HG03097 (cell line): ENCODE results near the gene MAN1C1.

Source experiments
- ATAC-seq: cut with Tn5 transposase; IDR thresholded peaks from one replicate; pipeline ENCODE4 v1.9.1; 2021; ENCODE audit not compliant: unreplicated experiment, low FRiP score

The MAN1C1 gene

DNA sequence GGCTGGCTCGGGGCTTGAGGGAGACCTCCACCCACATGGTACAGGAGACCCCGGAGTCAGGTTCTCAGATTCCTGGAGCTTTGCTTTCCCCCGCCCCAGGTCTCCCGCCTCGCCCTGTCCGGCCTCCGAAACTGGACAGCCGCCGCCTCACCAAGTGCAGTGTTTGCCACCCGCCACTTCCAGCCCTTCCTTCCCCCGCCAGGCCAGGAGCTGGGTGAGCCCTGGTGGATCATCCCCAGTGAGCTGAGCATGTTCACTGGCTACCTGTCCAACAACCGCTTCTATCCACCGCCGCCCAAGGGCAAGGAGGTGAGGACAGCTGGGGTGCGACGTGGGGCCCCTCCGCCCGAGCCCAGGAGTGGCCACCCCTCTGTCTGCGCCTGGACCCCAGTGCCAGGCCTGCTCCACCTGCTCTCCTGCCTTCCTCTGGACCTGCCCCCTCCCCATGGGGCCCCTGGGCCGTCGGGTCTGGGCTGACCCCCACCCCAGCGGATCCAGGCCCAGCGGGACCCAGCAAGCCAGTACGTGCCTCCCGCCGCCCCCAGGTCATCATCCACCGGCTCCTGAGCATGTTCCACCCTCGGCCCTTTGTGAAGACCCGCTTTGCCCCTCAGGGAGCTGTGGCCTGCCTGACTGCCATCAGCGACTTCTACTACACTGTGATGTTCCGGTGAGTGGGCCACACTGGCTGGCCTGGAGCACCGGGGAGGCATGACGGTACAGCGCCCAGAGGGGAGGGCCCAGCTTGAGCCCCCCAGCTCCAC lies 192.1 kb downstream of the MAN1C1 start:
- ATAC-seq, result no peak

DNA sequence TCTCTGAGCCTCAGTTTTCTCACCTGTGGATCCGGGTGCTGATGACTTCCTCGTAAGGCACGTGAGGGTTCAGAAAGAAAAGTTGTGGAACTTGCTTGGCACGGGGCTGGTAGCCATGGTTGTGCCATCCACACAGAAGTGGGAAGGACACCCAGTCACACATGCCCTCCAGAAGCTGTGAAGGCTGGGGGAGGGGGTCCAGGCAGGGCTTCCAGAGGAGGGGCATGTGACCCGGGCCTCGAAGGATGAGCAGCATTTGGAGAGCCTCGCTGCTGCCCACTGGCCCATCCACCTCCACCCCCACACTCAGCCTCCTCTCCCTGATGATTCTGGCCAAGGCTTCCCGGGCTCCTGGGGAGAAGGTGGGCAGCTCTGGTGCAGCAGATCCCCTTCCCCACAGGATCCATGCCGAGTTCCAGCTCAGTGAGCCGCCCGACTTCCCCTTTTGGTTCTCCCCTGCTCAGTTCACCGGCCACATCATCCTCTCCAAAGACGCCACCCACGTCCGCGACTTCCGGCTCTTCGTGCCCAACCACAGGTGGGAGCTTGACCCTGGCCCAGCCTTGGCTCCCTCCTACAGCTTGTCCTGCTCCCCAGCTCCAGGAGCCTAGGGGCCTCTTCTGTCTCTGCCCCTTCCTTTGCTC lies 192.8 kb downstream of the MAN1C1 start:
- ATAC-seq, result no peak

DNA sequence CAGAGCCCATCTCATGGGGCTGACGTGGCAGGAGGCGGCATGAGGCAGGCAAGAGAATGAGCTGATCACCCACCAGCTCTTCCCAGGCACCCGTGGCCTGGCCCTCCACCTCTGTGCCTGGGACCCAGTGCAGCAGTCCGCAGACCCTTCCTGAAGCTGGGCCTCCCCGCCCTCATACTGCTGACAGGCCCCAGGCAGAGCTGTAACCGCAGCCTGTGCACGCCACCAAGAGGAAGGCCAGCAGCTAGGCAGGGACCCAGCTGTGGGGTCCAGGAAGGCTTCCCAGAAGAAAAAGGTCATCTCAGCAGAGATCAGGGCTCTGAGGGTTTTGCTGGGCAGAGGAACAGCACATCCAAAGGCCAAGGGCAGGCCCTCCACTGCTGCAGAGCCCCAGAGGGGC lies 193.3 kb downstream of the MAN1C1 start:
- ATAC-seq, result no peak

DNA sequence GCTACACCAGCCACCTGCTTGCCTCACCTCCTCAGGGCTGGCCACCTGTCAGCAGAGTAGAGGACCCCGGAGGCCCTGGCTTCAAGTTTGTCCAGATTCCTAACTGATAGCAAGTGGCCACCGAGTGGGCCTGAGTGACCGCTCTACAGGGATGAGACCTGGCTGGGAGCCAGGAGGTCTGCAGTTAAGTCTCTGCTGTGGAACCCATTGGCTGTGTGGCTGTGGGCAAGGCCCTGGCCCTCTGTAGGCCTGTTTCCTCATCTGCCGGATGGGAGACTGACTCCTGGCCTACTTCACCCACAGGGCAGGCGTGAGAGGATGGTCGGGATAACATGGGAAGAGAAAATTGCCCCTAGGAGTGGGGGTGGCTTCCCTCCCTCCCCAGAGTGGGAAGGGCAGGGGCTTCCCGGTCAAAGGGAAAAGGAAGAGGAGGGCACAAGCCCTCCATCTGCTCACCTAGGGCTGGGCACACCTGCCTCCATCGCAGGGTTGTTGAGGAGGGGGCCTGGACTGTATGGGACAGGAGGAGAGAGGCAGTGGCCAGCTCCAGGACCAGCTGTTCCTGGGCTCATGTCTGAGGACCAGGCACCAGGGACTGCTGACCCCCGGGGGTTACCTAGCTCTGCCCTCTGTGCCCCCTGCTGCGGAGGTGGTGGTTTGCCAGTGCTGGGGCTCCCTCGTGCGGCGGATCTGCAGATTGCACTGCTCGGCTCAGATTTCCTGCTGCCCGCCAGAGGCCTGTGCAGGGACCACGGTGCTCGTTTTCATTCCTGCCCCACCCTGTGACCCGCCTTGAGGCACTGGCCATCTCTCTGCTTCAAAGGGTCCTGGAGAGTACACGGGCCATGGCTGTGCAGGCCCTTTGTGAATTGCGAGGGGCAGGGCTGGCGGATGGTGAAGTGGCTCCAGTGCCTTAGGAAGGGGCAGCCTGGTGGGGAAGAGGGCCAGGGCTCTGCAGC lies 194.0 kb downstream of the MAN1C1 start:
- no peak for ATAC-seq

DNA sequence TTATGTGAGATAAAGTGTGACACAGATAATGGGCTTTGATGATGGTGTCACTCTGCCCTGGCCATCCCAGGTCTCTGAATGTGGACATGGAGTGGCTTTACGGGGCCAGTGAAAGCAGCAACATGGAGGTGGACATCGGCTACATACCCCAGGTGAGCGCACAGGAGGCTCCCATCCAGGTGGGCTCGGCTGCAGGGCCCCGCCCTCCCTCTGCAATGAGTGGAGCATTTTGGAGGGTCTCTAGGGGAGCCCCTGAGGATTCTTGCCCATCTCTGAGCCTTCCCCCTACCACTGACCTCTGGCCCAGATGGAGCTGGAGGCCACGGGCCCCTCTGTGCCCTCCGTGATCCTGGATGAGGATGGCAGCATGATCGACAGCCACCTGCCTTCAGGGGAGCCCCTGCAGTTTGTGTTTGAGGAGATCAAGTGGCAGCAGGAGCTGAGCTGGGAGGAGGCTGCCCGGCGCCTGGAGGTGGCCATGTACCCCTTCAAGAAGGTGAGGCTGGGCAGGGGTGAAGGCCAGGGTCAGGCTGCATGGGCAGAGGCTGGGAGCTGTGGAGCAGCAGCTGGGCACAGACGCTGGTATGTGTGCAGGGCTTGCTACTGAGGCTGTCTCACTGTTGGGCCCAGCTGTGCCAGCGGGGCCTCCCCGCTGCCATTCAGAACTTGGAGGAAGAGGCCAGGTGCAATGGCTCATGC lies 194.9 kb downstream of the MAN1C1 start:
- ATAC-seq, result no peak

DNA sequence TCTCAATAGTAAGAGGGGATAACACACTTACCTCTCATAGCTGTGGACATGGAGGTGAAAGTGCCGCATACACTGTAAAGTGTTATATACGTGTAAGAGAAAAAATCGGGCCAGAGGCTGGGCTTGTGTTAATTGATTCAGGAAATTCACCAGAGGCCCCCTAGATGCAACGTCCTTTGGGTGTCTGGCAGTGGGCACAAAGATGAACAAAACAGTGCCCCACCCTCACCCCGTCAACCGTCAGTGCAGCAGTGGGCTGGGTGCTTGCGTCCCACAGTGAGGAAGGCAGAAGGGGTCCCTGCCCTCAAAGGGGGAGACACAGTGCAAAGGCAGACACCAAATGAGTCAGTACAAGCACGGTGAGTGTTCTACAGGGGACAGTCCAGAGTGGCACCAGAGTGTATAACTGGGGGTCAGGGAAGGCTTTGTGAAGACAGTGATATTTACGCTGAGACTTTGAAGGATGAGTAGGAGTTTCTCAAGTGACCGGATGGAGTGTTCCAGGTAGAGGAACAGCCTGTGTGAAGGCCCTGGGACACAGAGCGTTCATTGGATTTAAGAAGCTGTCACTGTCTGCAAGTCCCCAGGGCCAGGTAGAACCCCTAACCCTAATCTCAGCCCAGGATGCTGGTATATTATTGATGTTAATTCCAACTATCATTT lies 196.6 kb downstream of the MAN1C1 start:
- no peak for ATAC-seq

DNA sequence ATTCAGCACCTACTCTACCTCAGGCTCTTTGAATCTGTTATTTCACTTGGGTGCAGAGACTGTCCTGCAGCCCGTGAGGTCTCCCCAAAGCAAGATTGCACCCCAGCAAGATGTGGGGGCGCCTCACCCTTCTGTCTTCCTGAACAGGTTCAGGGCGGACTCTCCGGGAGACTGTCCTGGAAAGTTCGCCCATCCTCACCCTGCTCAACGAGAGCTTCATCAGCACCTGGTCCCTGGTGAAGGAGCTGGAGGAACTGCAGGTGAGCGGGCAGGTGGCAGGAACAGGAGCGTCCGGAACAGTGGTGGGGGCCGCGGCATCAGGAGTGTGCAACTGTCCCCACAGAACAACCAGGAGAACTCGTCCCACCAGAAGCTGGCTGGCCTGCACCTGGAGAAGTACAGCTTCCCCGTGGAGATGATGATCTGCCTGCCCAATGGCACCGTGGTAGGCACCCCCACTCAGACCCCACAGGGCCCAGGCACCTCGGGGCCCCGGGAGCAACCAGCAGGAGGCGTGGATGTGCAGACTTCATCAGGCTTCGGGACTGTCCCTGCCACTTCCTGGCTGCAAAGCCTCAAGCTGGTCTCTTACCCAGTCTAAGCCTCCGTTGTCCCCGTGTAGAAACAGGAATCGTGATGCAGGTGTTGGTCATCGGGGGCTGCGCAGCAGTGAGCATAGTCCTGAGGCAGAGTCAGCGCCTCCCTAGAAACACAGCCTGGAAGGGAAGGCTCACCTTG lies 197.3 kb downstream of the MAN1C1 start:
- no peak for ATAC-seq

DNA sequence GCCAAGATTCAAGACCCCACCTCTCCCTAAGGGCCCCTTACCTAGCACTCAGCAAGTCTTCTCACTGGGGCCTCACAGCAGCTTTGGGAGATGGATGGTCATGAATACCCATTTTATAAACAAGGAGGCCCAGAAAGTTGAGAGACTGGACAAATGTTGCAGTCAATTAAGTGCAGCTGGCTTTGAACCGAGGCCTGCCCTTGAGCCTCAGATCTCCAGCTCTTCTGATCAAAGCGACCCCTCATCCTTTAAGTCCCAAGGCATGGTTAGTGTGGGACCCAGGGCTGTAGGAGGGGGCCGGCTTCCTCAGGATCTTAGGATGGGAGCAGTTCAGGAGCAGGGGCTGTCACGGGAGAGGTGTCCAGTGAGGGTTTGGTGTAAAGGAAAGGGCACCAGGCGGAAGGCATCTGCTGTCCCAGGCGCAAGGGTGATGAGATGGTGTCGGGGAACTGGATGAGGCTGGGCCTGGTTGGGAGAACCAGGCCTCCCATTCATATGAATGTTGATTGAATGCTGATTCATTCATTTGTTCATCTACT lies 198.0 kb downstream of the MAN1C1 start:
- ATAC-seq, result no peak

DNA sequence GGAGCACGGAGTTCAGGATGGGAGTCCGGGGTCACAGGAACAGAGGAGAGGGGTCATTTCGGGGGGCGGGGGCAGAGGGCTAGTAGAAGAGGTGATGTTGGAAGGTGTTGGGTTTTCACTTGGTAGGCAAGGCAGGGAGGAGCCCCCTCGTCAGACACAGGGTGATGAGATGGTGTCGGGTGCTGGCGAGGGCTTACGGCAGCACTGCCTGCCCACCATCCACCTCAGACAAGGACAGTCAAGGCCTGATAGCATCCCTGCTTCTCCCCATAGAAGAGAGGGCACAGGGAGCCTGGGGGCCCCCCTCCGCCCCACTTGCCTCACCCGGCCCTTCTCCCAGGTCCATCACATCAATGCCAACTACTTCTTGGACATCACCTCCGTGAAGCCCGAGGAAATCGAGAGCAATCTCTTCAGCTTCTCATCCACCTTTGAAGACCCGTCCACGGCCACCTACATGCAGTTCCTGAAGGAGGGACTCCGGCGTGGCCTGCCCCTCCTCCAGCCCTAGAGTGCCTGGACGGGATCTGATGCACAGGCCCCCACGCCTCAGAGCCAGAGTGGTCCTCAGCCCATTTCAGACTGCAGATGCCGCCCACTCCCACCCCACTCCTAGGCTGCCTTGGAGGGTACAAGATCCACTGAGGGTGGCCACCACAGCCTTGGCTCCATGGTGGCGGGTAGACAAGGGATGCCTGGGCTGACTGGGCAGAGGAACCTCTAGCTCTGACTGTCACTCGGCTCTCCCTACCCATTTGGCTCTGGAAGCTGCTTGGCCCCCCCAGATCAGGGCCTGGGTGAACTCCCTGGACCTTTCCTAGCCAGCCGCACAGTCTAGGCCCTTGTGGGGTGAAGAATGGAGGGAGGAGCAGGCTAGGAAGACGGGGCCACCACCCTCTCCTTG lies 198.9 kb downstream of the MAN1C1 start:
- no peak for ATAC-seq

DNA sequence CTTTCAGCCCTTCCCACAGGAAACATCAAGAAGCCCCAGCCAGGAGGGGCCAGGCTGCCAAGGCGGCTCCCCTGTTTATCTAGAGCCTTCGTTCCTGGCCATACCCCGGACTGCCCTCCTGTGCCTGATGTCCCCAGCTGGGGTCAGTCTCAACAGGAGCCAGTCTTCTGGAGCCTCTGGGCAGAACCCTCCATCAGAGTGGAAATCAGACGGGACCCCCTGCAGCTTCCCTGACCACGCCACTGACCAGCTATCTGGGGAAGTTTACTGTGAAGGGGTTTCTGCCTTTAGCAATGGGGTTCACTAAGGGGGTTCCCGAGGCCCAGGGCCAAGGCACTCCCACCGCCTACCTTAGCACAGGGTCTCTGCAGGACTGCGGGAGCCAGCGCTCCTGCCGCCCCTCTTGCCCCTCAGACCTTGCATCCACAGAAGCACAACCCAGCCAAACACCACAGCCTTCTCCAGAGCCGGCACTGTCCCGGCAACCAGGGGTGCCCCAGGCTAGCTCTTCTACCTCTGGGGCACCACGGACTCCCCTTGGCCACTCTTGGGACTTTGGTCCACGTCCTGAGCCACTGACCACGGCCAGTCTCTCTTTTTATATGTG lies 199.6 kb downstream of the MAN1C1 start:
- no peak for ATAC-seq

DNA sequence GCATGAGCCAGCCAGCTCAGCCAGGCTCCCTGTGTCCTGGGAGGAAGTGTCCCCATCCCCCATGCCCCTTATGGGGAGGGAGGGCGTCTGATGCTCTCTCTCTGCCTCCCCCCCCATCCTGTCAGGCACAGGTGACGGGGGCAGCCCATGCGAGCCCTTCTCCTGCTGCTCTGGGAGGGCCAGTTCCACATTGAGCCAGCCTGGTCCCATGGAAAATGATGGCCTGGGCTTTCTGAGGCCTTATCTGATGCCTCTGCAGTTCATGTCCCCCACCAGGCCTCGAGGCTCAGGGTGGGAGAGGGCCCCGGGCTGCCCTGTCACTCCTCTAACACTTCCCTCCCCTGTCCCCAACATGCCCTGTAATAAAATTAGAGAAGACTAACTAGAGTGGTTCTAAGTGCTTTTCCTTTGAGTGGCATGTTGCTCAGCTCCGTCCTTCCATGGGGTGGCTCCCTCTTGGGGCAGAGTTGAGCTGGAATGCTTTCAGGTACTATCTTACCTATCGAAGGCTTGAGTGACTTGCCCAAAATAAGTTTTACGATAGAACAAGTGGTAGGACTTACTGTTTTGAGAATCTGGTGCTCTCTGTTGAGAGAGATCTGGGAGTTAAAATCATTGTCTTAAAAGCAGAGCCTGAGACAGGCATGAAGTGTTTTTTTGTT lies 201.4 kb downstream of the MAN1C1 start:
- no peak for ATAC-seq

DNA sequence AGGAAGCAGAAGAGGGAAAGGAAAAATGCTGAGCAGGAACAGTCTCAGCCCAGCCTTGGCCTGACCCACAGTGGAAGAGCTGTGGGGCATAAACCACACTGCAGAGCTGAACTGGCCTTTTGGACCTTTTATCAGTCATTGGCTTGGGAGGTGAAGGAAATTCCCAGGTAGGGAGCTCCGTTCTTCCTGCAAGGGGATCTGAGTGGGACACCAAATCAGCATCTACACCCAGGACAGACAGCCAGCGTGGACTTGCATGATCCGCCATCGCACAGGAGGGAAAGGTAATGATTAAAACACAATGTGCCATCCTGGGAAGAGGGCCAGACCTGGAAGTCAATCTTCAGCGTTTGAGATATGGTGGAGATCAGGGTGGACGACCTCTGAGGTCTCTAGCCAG lies 202.0 kb downstream of the MAN1C1 start:
- no peak for ATAC-seq

DNA sequence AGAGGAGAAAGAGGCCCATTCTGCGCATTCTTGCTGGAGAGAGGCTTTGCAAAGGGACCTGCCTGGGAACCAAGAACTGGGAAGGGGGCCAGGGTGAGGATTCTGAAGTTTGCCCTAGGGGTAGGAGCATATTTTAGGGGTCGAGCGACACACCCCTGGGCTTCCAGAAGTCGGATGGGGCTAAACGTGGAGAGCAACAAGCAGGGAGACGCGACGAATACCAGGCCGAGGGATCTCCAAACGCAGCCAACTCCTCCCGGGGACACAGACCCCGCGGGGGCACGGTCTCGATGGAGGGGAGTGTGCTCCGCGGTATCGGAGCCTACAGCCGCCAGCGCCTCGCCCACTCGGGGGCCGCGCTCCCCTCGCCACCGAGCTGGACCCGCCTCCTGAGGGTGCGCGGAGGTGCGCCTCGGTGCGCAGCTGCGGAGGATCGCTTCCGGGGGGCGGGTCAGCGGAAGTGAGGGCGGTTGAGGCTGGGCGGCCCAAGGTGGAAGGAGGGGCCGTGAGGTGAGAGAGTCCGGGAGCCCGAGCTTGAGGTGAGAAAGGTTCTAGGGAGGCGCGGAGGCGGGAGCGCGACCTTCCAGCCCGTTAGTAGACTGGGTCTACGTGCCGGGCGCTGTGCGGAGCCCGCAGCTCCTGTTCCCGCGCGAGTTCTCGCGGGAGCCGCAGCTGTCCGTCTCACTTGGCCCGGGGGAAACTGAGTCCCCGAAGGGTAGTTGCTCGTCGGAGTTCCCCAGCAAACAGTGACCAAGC lies 203.1 kb downstream of the MAN1C1 start, which contains the start of gene MTFR1L:
Gene MTFR1L, plus strand, starts transcription at position 464 of the 756 bp plus-strand sequence. CDS start 3,151 bp downstream, outside the sequence.
- ATAC-seq, result peak; percentile 77

DNA sequence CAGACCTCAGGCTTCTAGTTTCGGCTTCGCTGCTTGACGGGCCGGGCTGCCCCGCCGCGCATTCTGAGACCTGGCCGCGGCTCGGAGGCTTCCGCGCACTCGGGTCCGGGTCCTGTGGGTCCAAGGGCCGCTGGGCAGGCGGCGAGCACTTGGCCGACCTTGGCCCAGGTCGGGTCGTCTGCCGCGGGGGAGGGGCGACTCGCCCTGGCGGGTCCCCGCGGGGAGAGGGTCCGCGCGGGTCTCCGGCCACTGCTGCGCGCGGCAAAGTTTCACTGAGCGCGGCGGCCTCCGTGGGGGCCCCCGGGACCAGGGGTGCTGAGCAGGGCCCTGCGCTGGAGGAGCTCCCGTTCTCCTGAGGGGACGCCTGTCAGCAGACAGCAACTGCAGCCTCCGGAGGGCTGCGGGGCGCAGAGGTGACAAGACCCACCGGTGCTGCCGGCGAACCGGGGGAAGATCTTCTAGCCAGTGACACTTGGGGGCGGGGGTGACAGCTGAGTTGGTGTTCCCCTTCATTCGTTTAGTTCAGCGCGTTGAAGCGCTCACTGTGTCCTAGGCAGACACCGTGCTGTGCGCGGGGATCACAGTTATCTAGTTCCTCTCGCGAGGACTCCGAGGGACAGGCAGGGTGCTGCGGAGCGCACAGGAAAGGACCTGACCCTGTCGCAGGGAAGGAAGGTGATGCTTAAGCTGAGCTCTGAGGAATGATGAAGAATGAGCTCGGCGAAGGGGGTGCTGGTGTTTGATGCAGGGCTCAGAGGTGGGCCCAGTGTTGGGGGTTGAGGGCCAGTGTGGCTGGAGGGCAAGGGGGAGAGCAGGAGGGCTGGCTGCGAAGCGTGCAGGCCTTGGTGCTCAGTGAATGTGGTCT lies 203.9 kb downstream of the MAN1C1 start:
- peak; percentile 33 for ATAC-seq

DNA sequence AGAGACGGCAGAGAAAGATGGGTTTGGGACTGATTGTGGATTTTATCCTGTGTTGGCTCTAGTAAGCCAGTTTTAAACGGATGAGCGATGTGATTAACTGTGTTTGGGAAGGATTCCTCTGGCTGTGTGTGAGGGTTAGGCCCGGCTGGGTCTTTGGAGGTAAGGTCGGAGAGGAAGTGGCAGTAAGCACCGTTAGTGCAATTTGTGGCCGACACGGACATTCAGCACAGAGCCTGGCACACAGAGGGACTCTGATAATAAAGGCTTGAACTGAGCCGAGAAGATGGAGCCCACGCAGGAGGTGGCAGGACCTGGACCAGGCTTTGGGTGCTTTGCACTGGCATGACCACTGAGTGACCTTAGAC lies 204.5 kb downstream of the MAN1C1 start:
- ATAC-seq, result no peak
